HG02610 (cell line): ENCODE measurements around the gene NBPF1.
"Not testable (repeated sequence)": the region's sequence is repeated elsewhere in the genome, so short reads cannot be mapped to it uniquely, and the experiment has no call there.

Source experiments
- ATAC-seq: cut with Tn5 transposase; IDR thresholded peaks from one replicate; pipeline ENCODE4 v1.9.1; 2021; ENCODE audit warnings: mild to moderate bottlenecking, moderate library complexity; ENCODE audit not compliant: unreplicated experiment

The NBPF1 gene

DNA sequence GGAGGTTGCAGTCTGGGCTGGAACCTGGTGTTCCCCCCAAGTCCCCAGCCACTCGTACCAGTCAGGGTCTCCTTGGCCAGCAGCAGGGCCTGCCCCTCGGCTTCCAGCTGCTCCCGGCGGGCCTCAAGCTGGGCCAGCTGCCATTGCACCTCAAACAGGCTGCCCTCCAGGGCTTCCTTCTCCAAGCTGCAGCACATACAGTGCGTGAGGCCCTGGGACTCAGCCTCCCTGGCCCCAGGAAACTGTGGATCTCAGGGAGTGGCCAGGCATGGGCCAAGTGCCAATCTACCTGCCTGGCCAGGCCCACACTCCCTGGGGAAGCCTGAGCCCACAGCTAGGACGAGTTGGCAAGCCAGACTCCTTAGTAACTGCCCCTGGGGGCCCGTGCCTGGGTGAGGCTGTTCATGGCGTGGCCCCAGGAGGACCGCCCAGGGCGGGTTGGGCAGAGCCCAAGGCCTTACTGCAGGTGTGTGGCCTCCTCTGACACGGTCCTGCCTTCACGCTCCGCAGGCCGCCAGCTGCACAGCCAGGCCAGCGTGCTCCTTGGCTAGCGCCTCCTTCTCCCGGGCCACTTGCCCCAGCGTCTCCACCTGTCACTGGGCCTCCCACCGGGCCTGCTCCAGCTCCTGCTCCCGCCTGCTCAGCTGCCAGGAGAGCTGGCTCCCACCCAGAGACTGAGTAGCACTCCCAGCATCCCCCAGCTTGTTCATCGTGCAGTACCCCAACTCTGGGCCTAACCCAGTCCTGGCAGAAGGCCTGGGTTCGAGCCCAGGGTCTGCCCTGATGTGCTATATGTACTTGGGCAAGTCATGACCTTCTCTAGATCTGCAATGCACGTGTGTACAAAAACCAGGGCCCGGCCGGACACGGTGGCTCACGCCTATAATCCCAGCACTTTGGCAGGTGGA, 10.7 kb upstream of the NBPF1 start:
- ATAC-seq = not testable (repeated sequence)

DNA sequence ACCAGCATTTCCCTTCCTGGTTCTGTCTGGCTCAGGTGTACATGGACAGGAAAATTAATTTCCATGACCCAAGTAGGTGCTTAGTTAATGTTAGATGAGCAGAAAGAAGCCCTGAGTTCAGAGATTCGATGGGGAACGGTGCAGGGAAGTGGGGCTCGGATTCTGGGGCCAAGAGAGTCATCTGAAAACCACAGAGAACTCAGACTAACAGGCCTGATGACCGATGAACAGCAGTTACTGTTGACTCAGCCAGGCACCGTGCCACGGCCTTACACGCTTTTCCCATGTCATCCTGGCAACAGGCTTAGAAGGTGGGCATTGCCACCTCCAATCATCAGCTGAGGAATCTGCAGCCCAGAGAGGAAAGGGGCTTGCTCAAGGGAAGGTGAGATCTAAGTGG, 10.0 kb upstream of the NBPF1 start:
- ATAC-seq = not testable (repeated sequence)

- ATAC-seq = not testable (repeated sequence)
Measured at GRCh38 chr1:16621681-16622315, 8.4 kb upstream of the NBPF1 start.

DNA sequence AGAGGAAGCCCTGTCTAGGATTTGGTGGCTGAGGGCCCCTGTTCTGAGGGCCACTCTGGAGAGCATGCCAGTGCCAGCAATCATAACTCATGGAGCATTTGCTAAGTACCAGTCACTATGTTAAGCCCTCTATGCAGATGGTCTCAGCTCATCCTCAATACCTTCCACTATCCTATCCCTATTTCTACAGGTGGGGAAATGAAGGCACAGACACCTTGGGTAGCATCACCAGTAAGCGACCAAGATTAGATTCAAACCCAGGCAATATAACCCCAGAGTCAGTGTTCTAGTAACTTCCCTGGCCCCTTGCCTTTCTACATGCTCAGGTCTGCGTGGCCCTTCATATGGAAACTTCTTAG, 7.9 kb upstream of the NBPF1 start:
- no peak for ATAC-seq

GRCh38 chr1:16619803-16620501, 6.6 kb upstream of the NBPF1 start:
- ATAC-seq = not testable (repeated sequence)

- no peak for ATAC-seq
Measured at GRCh38 chr1:16618719-16619118, 5.4 kb upstream of the NBPF1 start.

GRCh38 chr1:16617778-16618580, 4.6 kb upstream of the NBPF1 start:
- ATAC-seq = no peak

DNA sequence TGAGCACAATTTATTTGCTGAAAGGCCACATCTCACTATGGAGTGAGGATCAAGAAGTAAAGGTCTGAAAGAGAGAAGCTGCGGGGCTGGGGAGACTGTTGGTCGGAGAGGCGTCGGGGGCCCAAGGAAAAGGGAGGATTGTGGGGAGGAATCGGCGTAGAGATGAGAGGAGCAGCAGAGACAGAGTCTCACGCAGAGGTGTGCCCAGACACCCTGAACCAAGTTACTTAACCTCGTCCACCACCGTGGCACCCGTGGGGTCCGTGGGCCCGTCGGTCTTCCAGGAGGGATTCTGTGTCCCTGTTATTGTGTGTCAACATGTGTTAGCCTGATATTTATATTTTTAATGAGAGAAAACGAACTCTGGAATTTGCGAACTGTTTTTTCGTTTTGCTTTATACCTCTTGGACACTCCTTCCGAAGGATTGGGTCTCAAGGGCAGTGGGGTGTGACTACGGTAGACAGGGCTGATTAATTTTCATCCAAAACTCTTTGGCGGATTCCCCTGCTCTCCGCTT, 3.8 kb upstream of the NBPF1 start:
- ATAC-seq = no peak

DNA sequence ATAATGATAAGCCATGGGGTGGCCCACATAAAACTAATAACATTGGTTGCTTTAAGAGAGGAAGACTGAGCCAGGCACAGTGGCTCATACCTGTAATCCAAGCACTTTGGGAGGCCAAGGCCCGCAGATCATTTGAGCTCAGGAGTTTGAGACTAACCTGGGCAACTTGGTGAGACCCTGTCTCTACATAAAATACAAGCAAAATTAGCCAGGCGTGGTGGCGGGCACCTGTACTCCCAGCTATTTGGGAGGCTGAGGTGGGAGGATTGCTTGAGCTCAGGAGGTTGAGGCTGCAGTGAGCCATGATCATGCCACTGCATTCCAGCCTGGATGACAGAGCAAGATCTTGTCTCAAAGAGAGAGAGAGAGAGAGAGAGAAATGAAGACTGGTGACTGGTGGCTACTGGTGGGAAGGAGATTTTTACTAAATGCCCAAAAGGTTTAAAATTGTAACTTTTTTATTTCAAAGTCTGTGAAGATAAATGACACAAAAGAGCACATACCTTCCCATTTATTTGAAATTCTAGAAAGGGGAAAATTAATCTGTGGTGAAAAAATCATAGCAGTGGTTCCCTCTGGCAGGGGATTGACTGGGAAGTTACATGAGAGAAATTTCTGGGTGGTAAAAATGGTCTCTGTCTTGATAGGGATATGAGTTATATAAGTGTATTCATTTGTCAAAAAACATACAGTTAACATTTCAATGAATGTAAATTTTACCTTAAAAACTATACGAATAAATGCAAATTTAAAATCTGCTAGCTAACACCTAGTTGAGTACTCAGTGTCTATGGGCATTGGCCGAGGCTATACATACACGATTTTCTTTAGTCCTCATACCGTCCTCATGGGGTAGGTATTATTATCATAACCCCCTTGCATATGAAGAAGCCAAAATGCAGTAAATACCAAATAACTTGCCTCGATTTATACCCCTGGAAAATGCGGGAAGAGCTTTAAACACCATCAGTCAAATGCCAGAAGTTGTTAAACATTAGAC, 2.2 kb upstream of the NBPF1 start:
- no peak for ATAC-seq

DNA sequence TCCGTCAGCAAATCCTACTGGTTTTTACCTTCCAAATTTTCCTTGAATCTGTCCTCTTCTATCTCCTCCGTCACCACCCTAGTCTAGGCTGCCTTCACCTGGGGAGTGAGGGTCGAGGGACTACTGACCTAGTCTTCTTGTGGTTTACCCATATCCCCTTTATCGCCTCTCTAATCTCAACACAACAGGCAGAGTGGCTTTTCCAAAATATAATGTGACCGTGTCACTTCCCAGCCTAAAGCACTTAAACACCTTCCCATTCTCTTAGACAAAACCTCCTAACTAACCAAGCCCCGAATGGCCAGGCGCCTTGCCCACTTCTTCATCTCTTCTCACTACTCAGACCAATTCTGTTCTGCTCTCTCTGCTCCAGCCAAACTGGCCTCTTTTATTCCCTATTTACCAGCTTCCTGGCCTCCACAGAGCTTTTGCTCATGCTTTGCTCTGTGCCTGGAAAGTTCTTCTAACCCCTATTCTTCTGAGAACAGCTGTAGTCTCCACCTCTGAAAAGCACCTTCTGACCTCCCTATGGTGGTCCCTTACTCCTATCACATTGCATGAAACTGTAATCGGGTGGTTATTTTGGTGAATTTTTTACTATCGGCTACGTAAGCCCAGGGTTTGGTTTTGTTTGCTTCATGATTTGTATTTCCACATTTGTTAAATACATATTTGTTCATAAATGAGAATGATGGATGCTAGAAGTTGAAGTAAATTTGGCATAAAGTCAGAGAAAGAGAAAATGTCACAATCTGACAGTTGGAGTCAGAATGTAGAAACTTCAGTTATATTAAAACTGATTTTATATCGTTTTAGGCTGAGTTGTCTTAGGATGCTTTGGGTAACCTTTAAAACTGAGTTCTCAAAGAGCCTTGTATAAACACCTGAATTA, 1.2 kb upstream of the NBPF1 start:
- ATAC-seq = no peak

DNA sequence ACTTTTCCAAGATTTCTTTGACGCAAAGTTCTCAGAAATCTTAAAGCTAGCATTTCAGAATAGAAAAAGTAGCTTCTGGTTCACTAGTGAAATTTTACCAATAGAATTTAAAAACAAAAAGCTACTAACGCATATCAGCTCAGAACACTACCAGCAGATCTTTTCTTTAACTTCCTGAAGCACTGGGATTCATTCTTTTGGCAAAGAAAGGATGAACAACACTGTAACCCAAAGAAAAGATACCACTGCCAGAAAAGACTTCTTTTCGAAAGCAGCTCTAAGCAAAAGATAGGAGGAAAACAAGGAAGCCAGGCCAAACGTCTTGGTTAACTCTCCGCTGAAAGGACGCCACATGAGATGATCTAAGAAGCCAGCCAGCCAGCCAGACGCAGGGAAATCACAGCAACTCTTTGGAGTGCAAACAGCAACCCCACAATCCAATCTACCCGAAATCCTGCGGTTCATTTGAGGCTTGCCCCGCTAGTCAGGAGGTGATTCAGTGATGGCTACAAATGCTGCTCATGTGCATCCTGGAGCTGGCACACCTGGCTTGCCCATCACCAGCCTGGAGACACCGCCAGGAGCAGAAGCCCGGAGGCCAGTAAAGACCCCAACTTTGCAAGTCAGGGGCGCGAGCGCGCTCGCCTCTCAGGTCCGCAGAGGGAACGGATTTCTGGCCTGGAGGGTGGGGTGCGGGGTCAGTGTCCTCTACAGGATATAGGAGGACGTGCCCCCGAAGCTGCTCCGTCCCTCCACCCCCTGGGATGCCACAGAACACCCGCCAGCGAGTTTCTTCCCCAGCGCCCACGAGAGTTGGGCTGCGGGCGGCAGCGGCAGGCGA, 812 bp downstream of the NBPF1 start:
- no peak for ATAC-seq

- ATAC-seq = not testable (repeated sequence)
Measured at GRCh38 chr1:16611981-16612331, 1.4 kb downstream of the NBPF1 start.

GRCh38 chr1:16611164-16611563, 2.2 kb downstream of the NBPF1 start:
- ATAC-seq = not testable (repeated sequence)

DNA sequence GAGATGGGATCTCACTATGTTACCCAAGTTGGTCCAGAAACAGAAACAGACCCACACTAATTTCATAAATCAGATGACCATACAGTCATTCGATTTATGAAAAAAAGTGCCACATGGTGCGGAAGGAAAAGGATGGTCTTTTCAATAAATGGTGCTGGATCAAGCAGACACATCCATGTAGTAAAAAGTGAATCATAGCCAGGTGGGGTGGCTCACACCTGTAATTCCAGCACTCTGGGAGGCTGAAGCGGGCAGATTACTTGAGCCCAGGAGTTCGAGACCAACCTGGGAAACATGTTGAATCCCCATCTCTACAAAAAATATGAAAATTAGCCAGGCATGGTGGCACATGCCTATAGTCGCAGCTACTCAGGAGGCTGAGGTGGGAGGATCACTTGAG, 2.8 kb downstream of the NBPF1 start:
- ATAC-seq = not testable (repeated sequence)

DNA sequence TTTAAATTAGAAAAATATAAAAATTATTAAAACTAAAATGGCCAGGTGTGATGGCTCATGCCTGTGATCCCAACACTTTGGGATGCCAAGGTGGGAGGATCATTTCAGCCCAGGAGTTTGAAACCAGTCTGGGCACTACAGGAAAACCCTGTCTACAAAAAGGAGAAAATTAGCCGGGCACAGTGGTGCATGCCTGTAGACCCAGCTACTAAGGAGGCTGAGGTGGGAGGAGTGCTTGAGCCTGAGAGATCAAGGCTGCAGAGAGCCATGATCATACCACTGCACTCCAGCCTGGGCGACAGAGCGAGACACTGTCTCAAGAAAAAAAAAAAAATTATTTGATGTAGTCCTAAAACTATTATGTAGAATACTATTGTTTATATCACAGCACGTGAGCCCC, 3.6 kb downstream of the NBPF1 start:
- ATAC-seq = not testable (repeated sequence)

GRCh38 chr1:16608838-16609560, 4.4 kb downstream of the NBPF1 start:
- ATAC-seq = no peak
